ENCODE measurements around the gene ATF6. TPM values are rescaled to one million over a fixed set of nuclear protein-coding genes. Genes with fewer than 3 reads are reported as not detected.

Gene ATF6
- total RNA-seq, 1 experiment from 2014 or later: 20.9 TPM

GRCh38 chr1:161727256-161727924 lies 38.7 kb upstream of the ATF6 start:
- BruUV-seq (replicated peaks): TSS peak; percentile 86
- intact Hi-C loops (cut with micrococcal nuclease): no loop called here
- Histone ChIP-seq H3K4me2 (ENCODE audit: low read length) (peak overlapping the region; percentile 95), H3K9me2 (ENCODE audit: insufficient read depth) (no peaks in the 10 kb centered on the region), H3K27ac (ENCODE audit: low read depth, low read length) (peak overlapping the region; percentile 71), H3K9ac (ENCODE audit: low read length) (peak overlapping the region; percentile 84), H3K27me3 (ENCODE audit: insufficient read depth, low read length) (no peaks in the 10 kb centered on the region), H3K36me3 (ENCODE audit: control insufficient read depth in 1 of 2, insufficient read depth in 2 of 2, low read length in 2 of 2) (no peaks in the 10 kb centered on the region), H4K20me1 (ENCODE audit: insufficient read depth) (no peaks in the 10 kb centered on the region), H3K4me1 (ENCODE audit: control insufficient read depth in 1 of 2, insufficient read depth in 2 of 2, low read length in 2 of 2) (peaks cover 20 to 87% of the 10 kb centered on the region in 2 experiments; a peak in 3 of 4 replicates), H3K4me3 (replicated peaks in 1 of 2; ENCODE audit: low read depth in 1 of 2, low read length in 2 of 2) (peak overlapping the region; percentile 66 to 75), H2AFZ (ENCODE audit: low read depth, low read length, poor library complexity, severe bottlenecking) (no peak overlapping the region), H3K9me3 (ENCODE audit: control insufficient read depth in 1 of 2, insufficient read depth in 1 of 2, low read depth in 1 of 2, low read length in 2 of 2) (no peaks in the 10 kb centered on the region), H3K79me2 (ENCODE audit: insufficient read depth, low read length) (no peaks in the 10 kb centered on the region; the same call in 1 of the 2 replicates)
- ChIA-PET CTCF (interaction anchor here (1.2 kb wide), 1 partner anchor 44 kb away, joined by 3 read pairs; no protein-coding TSS in a partner anchor), POLR2A (interaction anchor here (1.5 to 2.1 kb wide), 3 partner anchors 9 to 22 kb away, joined by 3 to 7 read pairs (median 7); partner anchors contain the start of gene DUSP12), RAD21 (ENCODE audit: low non-redundant PET in 1 of 2, low total read pairs in 2 of 2, uncharacterized antibody in 2 of 2, unreplicated experiment in 2 of 2) (interaction anchor here in 1 of 2 experiments (0.8 kb wide), 1 partner anchor 11 kb away, joined by 3 read pairs; no protein-coding TSS in a partner anchor)
- ATAC-seq: no peak
- peak; percentile 43; the same call in 1 of the 2 replicates for TF ChIP-seq ZFX (IDR thresholded peaks at IDR 0.05)
- TF ChIP-seq, protein P1, sequence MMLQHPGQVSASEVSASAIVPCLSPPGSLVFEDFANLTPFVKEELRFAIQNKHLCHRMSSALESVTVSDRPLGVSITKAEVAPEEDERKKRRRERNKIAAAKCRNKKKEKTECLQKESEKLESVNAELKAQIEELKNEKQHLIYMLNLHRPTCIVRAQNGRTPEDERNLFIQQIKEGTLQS (IDR thresholded peaks at IDR 0.05): no peak
- DNase-seq (ENCODE audit: low read depth, low spot score): no peak

DNA sequence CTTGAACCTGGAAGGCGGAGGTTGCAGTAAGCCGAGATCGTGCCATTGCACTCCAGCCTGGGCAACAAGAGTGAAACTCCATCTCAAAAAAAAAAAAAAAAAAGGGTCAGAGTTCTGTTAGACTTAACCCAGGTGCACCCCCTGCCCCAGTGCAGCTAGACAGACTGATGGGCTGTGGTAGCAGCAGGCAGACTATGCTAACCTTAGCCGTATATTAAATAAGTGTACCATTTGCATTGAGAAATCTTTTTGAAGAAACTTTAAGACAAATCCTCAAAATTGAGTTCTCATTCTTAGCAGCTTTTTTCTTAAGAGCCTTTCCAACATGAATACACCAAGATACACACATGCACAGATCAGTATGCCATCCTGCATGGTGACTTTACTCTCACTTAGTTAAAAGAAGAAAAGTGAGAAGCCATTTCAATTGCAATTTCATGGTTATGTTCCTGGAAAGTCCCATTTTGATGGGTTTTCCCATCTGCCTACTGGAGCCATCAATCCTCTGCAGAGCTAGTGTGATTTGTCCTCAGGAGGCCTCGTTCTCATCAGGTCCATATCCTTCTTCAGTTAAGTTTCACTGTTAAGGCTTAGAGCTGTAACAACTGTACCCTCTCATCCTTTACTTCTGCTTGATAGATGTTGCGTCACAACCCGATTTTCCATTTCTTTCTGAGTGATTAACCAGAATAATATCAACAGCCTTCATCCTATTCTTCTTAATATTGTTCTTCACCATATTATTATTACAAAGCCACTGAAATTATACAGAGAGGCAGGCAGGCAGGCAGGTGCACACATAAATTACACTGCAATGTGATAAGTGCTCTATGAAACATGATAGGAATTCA lies 37.5 kb upstream of the ATF6 start:
- ATAC-seq: no peak
- Histone ChIP-seq H3K27me3 (ENCODE audit: insufficient read depth, low read length) (no peaks in the 10 kb centered on the region), H3K27ac (ENCODE audit: low read depth, low read length) (no peak overlapping the region), H2AFZ (ENCODE audit: low read depth, low read length, poor library complexity, severe bottlenecking) (no peak overlapping the region), H3K9me2 (ENCODE audit: insufficient read depth) (no peaks in the 10 kb centered on the region), H3K9me3 (ENCODE audit: control insufficient read depth in 1 of 2, insufficient read depth in 1 of 2, low read depth in 1 of 2, low read length in 2 of 2) (no peaks in the 10 kb centered on the region), H3K79me2 (ENCODE audit: insufficient read depth, low read length) (no peaks in the 10 kb centered on the region; the same call in 1 of the 2 replicates), H3K36me3 (ENCODE audit: control insufficient read depth in 1 of 2, insufficient read depth in 2 of 2, low read length in 2 of 2) (no peaks in the 10 kb centered on the region), H3K4me1 (ENCODE audit: control insufficient read depth in 1 of 2, insufficient read depth in 2 of 2, low read length in 2 of 2) (peaks cover 22 to 88% of the 10 kb centered on the region in 2 experiments; a peak in 3 of 4 replicates), H3K9ac (ENCODE audit: low read length) (no peak overlapping the region), H3K4me3 (replicated peaks in 1 of 2; ENCODE audit: low read depth in 1 of 2, low read length in 2 of 2) (no peak overlapping the region), H3K4me2 (ENCODE audit: low read length) (0 out of 2 replicates have a peak overlapping the region, but pooled peaks have one; percentile 62), H4K20me1 (ENCODE audit: insufficient read depth) (no peaks in the 10 kb centered on the region)
- no TSS peak for BruUV-seq (replicated peaks)
- POLR2A ChIA-PET: no interaction called here
- DNase-seq (ENCODE audit: low read depth, low spot score): no peak
- intact Hi-C loops (cut with micrococcal nuclease): no loop called here
- RAD21 ChIA-PET (ENCODE audit: low non-redundant PET in 1 of 2, low total read pairs in 2 of 2, uncharacterized antibody in 2 of 2, unreplicated experiment in 2 of 2): interaction anchor here in 1 of 2 experiments (0.8 kb wide), 1 partner anchor 10 kb away, joined by 3 read pairs; no protein-coding TSS in a partner anchor
- CTCF ChIA-PET: interaction anchor here (1.7 kb wide), 1 partner anchor 13 kb away, joined by 3 read pairs; no protein-coding TSS in a partner anchor
- TF ChIP-seq ZNF274 (IDR thresholded peaks at IDR 0.05; ENCODE audit: low read depth, low read length) (no peak), SIN3A (IDR thresholded peaks at IDR 0.05; ENCODE audit: low read depth) (no peak), EZH2 (IDR thresholded peaks at IDR 0.05) (no peak), SP1 (IDR thresholded peaks at IDR 0.05; ENCODE audit: low read depth) (no peak), RAD21 (IDR thresholded peaks at IDR 0.05; ENCODE audit: low read depth) (no peak), CBX3 (IDR thresholded peaks at IDR 0.05; ENCODE audit: low read depth) (no peak), REST (IDR thresholded peaks at IDR 0.05; ENCODE audit: low read depth) (no peak)
- TF ChIP-seq, protein P2, sequence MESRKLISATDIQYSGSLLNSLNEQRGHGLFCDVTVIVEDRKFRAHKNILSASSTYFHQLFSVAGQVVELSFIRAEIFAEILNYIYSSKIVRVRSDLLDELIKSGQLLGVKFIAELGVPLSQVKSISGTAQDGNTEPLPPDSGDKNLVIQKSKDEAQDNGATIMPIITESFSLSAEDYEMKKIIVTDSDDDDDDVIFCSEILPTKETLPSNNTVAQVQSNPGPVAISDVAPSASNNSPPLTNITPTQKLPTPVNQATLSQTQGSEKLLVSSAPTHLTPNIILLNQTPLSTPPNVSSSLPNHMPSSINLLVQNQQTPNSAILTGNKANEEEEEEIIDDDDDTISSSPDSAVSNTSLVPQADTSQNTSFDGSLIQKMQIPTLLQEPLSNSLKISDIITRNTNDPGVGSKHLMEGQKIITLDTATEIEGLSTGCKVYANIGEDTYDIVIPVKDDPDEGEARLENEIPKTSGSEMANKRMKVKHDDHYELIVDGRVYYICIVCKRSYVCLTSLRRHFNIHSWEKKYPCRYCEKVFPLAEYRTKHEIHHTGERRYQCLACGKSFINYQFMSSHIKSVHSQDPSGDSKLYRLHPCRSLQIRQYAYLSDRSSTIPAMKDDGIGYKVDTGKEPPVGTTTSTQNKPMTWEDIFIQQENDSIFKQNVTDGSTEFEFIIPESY (IDR thresholded peaks at IDR 0.05; ENCODE audit: extremely low read depth, insufficient replicate concordance, low read length): no peak
- TF ChIP-seq, protein P3, sequence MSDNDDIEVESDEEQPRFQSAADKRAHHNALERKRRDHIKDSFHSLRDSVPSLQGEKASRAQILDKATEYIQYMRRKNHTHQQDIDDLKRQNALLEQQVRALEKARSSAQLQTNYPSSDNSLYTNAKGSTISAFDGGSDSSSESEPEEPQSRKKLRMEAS (IDR thresholded peaks at IDR 0.05): no peak

All from HCT116 (cell line).